Upper lobe of left lung (tissue), 4 donors: Measurements from ENCODE around the gene CXCL1.

Experiments
- POLR2A ChIP-seq, 4 donors: fragments of 450-650 bp; IDR thresholded peaks; one replicate each; pipeline ENCODE4 v1.5.1; 2016 to 2017; ENCODE audit warnings: antibody characterized with exemption in 4 of 4, mild to moderate bottlenecking in 2 of 4
- POLR2AphosphoS5 ChIP-seq, 2 donors: sonication (generic); formaldehyde crosslinking; IDR thresholded peaks; one replicate each; pipeline ENCODE4 v1.5.1; 2017; ENCODE audit warnings: antibody characterized with exemption in 2 of 2
- TF ChIP-seq, protein P1 (sequence below), 6 experiments: fragments of 450-650 bp in 4 of 6; fragments of 200-600 bp in 2 of 6; sonication (generic) in 2 of 6; IDR thresholded peaks; one replicate each; pipeline ENCODE4 v1.5.1; 2016 to 2019; ENCODE audit warnings: antibody characterized with exemption in 6 of 6

DNA sequence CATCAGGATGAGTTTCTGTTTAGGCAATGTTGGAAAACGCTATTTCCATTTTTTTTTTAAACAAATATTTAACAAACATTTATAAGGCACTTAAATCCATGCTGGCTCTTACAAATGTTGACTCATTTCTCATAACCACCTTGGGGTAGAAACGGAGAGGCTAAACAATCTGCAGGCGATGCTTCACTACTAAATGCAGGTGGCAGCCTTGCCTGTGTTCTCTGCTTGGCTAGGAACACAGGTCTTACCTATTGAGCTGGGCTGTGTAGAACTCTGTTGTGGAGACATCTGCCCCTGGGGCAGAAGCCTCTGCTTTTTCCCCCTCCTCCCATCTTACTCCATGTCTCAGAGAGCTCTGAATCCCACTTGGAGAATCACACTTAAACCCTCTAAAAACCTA is 1.4 kb upstream of the CXCL1 start:
- TF ChIP-seq, protein P1, sequence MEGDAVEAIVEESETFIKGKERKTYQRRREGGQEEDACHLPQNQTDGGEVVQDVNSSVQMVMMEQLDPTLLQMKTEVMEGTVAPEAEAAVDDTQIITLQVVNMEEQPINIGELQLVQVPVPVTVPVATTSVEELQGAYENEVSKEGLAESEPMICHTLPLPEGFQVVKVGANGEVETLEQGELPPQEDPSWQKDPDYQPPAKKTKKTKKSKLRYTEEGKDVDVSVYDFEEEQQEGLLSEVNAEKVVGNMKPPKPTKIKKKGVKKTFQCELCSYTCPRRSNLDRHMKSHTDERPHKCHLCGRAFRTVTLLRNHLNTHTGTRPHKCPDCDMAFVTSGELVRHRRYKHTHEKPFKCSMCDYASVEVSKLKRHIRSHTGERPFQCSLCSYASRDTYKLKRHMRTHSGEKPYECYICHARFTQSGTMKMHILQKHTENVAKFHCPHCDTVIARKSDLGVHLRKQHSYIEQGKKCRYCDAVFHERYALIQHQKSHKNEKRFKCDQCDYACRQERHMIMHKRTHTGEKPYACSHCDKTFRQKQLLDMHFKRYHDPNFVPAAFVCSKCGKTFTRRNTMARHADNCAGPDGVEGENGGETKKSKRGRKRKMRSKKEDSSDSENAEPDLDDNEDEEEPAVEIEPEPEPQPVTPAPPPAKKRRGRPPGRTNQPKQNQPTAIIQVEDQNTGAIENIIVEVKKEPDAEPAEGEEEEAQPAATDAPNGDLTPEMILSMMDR (IDR thresholded peaks at IDR 0.05), result no peak
- TF ChIP-seq POLR2AphosphoS5 (IDR thresholded peaks at IDR 0.05), result no peak
- TF ChIP-seq POLR2A (IDR thresholded peaks at IDR 0.05), result no peak
